Neuronal stem cell (in vitro differentiated cells): ENCODE data around the gene STX16.

Experiments
- DNase-seq: peaks from one replicate; pipeline ENCODE4 v3.0.0-alpha.2; 2013; ENCODE audit warnings: low spot score
- H2AFZ ChIP-seq: one replicate; pipeline ENCODE4 v1.6.1; 2013; ENCODE audit warnings: mild to moderate bottlenecking, low read length, inconsistent platforms
- H2AK5ac ChIP-seq: 2 replicates; pipeline ENCODE4 v1.6.1; 2013; ENCODE audit warnings: low read depth, mild to moderate bottlenecking, inconsistent platforms, low read length, moderate library complexity, mixed read lengths
- H2BK120ac ChIP-seq: 2 replicates; pipeline ENCODE4 v1.6.1; 2013; ENCODE audit warnings: low read depth, mild to moderate bottlenecking, inconsistent platforms, low read length, moderate library complexity, mixed read lengths
- H2BK12ac ChIP-seq: one replicate; pipeline ENCODE4 v1.6.1; 2013; ENCODE audit warnings: low read length, inconsistent platforms
- H2BK15ac ChIP-seq: 2 replicates; pipeline ENCODE4 v1.6.1; 2013; ENCODE audit warnings: mild to moderate bottlenecking, low read length, inconsistent platforms, mixed read lengths
- H2BK5ac ChIP-seq: one replicate; pipeline ENCODE4 v1.6.1; 2013; ENCODE audit warnings: inconsistent platforms, mild to moderate bottlenecking, low read length, moderate library complexity
- H3K14ac ChIP-seq: one replicate; pipeline ENCODE4 v1.6.1; 2013; ENCODE audit warnings: low read length, inconsistent platforms
- H3K18ac ChIP-seq: 2 replicates; pipeline ENCODE4 v1.6.1; 2013; ENCODE audit warnings: low read length, inconsistent platforms
- H3K23ac ChIP-seq: 2 replicates; pipeline ENCODE4 v1.6.1; 2013; ENCODE audit warnings: low read depth, mild to moderate bottlenecking, mixed read lengths, low read length, inconsistent platforms; ENCODE audit not compliant: poor library complexity
- H3K27ac ChIP-seq: replicated peaks from 3 replicates; pipeline ENCODE4 v1.5.1; 2013; ENCODE audit warnings: low read length, inconsistent platforms
- H3K27me3 ChIP-seq, 3 experiments: 2 replicates each; pipeline ENCODE4 v1.6.1; 2013; ENCODE audit warnings: low read length in 3 of 3, mild to moderate bottlenecking in 2 of 3, inconsistent platforms in 1 of 3, low read depth in 1 of 3, mixed read lengths in 1 of 3, moderate library complexity in 1 of 3; ENCODE audit not compliant: control insufficient read depth in 3 of 3, insufficient read depth in 3 of 3
- H3K36me3 ChIP-seq, 2 donors: replicated peaks in 1 of 2; 2 replicates each; pipeline ENCODE4 v1.6.1; 2013; ENCODE audit warnings: low read length in 2 of 2; ENCODE audit not compliant: control insufficient read depth in 2 of 2, insufficient read depth in 2 of 2
- H3K4ac ChIP-seq: 2 replicates; pipeline ENCODE4 v1.6.1; 2013; ENCODE audit warnings: inconsistent platforms, mild to moderate bottlenecking, low read length, moderate library complexity
- H3K4me1 ChIP-seq, 2 donors: 1 replicate in 1 of 2; 2 replicates in 1 of 2; pipeline ENCODE4 v1.6.1; 2013; ENCODE audit warnings: low read length in 2 of 2, low read depth in 1 of 2; ENCODE audit not compliant: control insufficient read depth in 2 of 2, insufficient read depth in 1 of 2
- H3K4me2 ChIP-seq: one replicate; pipeline ENCODE4 v1.6.1; 2013; ENCODE audit warnings: mild to moderate bottlenecking, low read length, inconsistent platforms; ENCODE audit not compliant: insufficient read depth, poor library complexity, severe bottlenecking
- H3K4me3 ChIP-seq, 2 donors: 2 replicates each; pipeline ENCODE4 v1.5.1; 2013; ENCODE audit warnings: low read length in 2 of 2, mild to moderate bottlenecking in 2 of 2, inconsistent platforms in 1 of 2, moderate library complexity in 1 of 2
- H3K79me1 ChIP-seq: one replicate; pipeline ENCODE4 v1.6.1; 2013; ENCODE audit warnings: low read depth, mild to moderate bottlenecking, inconsistent platforms, low read length, moderate library complexity
- H3K9ac ChIP-seq: one replicate; pipeline ENCODE4 v1.6.1; 2013; ENCODE audit warnings: mild to moderate bottlenecking, low read depth, low read length, inconsistent platforms; ENCODE audit not compliant: poor library complexity
- H3K9me3 ChIP-seq, 2 donors: replicated peaks in 1 of 2; 2 replicates each; pipeline versions ENCODE3 to v1.6.1; 2013; ENCODE audit warnings: low read length in 2 of 2, mild to moderate bottlenecking in 2 of 2, inconsistent platforms in 1 of 2, low read depth in 1 of 2, mixed read lengths in 1 of 2, moderate library complexity in 1 of 2; ENCODE audit not compliant: control insufficient read depth in 2 of 2, insufficient read depth in 1 of 2
- H4K8ac ChIP-seq: one replicate; pipeline ENCODE4 v1.6.1; 2013; ENCODE audit warnings: low read depth, mild to moderate bottlenecking, inconsistent platforms, low read length, moderate library complexity
- H4K91ac ChIP-seq: one replicate; pipeline ENCODE4 v1.6.1; 2013; ENCODE audit warnings: low read length, low read depth, mild to moderate bottlenecking, inconsistent platforms; ENCODE audit not compliant: poor library complexity
- WGBS, 2 donors: extraction: QIAGEN DNeasy Blood & Tissue Kit; methylation state at CpG; one replicate each; pipeline ENCODE4 v1.1.7; 2013; ENCODE audit warnings: missing lambda C conversion rate in 2 of 2, mixed read lengths in 1 of 2; ENCODE audit not compliant: insufficient read length in 2 of 2, insufficient replicate concordance in 1 of 2; ENCODE audit errors: extremely low coverage in 2 of 2; 5-methylcytosine and 5-hydroxymethylcytosine counted together

STX16 gene

DNA sequence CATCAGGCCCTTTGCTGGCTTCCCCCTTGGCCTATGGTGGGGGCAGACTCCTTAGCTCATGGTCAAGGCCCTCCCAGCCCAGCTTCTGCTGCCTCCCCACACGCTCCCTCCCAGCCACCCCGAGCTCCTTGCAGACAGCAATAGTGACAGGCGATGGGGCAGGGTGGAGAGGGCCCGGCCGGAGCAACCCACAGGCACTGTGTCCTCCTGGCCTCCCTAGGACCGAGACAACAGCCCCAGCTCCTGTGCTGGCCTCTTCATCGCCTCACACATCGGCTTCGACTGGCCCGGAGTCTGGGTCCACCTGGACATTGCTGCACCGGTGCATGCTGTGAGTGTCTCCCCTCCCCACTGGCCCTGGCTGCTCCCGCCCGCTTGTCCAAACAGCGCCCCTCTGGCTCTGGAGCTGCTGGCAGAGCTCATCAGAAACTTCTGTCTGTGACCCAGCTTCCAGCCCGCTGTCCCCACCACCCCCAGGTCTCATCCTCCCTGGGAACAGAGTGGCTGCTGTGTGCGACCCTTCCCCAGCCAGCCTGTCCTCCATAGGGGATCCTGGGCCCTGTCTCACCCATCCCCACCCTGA, 63.3 kb downstream of the STX16 start:
- H4K91ac ChIP-seq: no peak overlapping the region
- H2AK5ac ChIP-seq: no peak overlapping the region
- H3K27me3 ChIP-seq: peaks cover 0 to 5% (median 0%) of the 10 kb centered on the region in 3 experiments
- no peak overlapping the region for H3K27ac ChIP-seq
- H2BK120ac ChIP-seq: no peak overlapping the region
- no peak overlapping the region for H2BK12ac ChIP-seq
- H2BK5ac ChIP-seq: no peak overlapping the region
- H2AFZ ChIP-seq: no peak overlapping the region
- peaks cover 0 to 3% of the 10 kb centered on the region in 2 donors for H3K36me3 ChIP-seq
- H3K4ac ChIP-seq: peak overlapping the region; percentile 0
- H3K4me2 ChIP-seq: no peak overlapping the region
- no peak for DNase-seq
- no CpG with 5 or more reads among the region's 16 CpGs for WGBS, 2 donors
- H3K9ac ChIP-seq: no peak overlapping the region
- peaks cover 14 to 19% of the 10 kb centered on the region in 2 donors for H3K4me1 ChIP-seq
- no peaks in the 10 kb centered on the region for H3K79me1 ChIP-seq
- no peak overlapping the region for H2BK15ac ChIP-seq
- H4K8ac ChIP-seq: no peak overlapping the region
- H3K4me3 ChIP-seq: no peak overlapping the region
- H3K14ac ChIP-seq: peak overlapping the region; percentile 49
- H3K18ac ChIP-seq: no peak overlapping the region
- peak overlapping the region; percentile 34 for H3K23ac ChIP-seq
- no peaks in the 10 kb centered on the region for H3K9me3 ChIP-seq

DNA sequence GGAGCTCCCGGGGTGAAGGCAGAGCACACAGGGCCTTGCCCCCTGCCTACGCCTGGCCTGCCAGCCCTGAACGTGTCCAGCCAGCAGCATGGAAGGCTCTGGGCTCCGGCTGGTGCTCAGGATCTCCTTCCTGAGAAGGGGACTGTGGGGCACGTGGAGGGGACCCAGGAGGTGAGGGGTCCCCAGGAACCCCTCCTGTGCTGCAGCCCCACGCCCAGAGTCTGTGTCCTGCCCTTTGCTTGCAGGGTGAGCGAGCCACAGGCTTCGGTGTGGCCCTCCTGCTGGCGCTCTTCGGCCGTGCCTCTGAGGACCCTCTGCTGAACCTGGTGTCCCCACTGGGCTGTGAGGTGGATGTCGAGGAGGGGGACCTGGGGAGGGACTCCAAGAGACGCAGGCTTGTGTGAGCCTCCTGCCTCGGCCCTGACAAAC, 63.9 kb downstream of the STX16 start:
- H3K36me3 ChIP-seq: peaks cover 0 to 2% of the 10 kb centered on the region in 2 donors
- no peak overlapping the region for H3K9ac ChIP-seq
- H4K8ac ChIP-seq: no peak overlapping the region
- no peak overlapping the region for H3K23ac ChIP-seq
- peak overlapping the region; percentile 49 for H3K14ac ChIP-seq
- no peaks in the 10 kb centered on the region for H3K9me3 ChIP-seq
- no peak for DNase-seq
- no peak overlapping the region for H3K18ac ChIP-seq
- no peak overlapping the region for H2AFZ ChIP-seq
- no peak overlapping the region for H3K4me3 ChIP-seq
- no peak overlapping the region for H3K27ac ChIP-seq
- peak overlapping the region; percentile 0 for H3K4ac ChIP-seq
- peaks cover 0 to 6% (median 0%) of the 10 kb centered on the region in 3 experiments for H3K27me3 ChIP-seq
- no peak overlapping the region for H2BK12ac ChIP-seq
- no peaks in the 10 kb centered on the region for H3K79me1 ChIP-seq
- H3K4me2 ChIP-seq: no peak overlapping the region
- H4K91ac ChIP-seq: no peak overlapping the region
- peak overlapping the region; percentile 36 for H2AK5ac ChIP-seq
- H3K4me1 ChIP-seq: peaks cover 14 to 19% of the 10 kb centered on the region in 2 donors
- H2BK15ac ChIP-seq: no peak overlapping the region
- no peak overlapping the region for H2BK5ac ChIP-seq
- WGBS, 2 donors: no CpG with 5 or more reads among the region's 14 CpGs
- no peak overlapping the region for H2BK120ac ChIP-seq

DNA sequence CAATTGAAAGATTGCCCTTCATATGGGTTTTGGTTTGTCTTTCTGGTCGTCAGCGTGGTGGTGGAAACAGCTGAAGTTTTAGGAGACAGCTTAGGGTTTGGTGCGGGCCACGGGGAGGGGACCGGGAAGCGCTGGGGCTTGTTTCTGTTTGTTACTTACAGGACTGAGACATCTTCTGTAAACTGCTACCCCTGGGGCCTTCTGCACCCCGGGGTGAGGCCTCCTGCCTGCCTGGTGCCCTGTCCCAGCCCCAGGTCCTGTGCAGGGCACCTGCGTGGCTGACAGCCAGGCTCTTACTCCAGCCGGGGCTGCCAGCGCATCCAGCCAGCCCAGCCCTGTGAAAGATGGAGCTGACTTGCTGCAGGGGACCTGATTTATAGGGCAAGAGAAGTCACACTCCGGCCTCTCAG, 64.3 kb downstream of the STX16 start:
- H4K91ac ChIP-seq: no peak overlapping the region
- no peak overlapping the region for H3K14ac ChIP-seq
- no peak overlapping the region for H2BK15ac ChIP-seq
- H3K27me3 ChIP-seq: peaks cover 0 to 9% (median 0%) of the 10 kb centered on the region in 3 experiments
- H3K79me1 ChIP-seq: no peaks in the 10 kb centered on the region
- no peak overlapping the region for H3K4ac ChIP-seq
- H3K4me2 ChIP-seq: no peak overlapping the region
- WGBS, 2 donors: no CpG with 5 or more reads among the region's 11 CpGs
- no peaks in the 10 kb centered on the region for H3K9me3 ChIP-seq
- no peak for DNase-seq
- H2BK12ac ChIP-seq: no peak overlapping the region
- peaks cover 0 to 2% of the 10 kb centered on the region in 2 donors for H3K36me3 ChIP-seq
- no peak overlapping the region for H2BK5ac ChIP-seq
- H3K18ac ChIP-seq: no peak overlapping the region
- H3K9ac ChIP-seq: no peak overlapping the region
- H2BK120ac ChIP-seq: no peak overlapping the region
- H2AFZ ChIP-seq: no peak overlapping the region
- no peak overlapping the region for H4K8ac ChIP-seq
- no peak overlapping the region for H3K23ac ChIP-seq
- peaks cover 13 to 19% of the 10 kb centered on the region in 2 donors for H3K4me1 ChIP-seq
- H3K27ac ChIP-seq: no peak overlapping the region
- H3K4me3 ChIP-seq: no peak overlapping the region
- H2AK5ac ChIP-seq: no peak overlapping the region

DNA sequence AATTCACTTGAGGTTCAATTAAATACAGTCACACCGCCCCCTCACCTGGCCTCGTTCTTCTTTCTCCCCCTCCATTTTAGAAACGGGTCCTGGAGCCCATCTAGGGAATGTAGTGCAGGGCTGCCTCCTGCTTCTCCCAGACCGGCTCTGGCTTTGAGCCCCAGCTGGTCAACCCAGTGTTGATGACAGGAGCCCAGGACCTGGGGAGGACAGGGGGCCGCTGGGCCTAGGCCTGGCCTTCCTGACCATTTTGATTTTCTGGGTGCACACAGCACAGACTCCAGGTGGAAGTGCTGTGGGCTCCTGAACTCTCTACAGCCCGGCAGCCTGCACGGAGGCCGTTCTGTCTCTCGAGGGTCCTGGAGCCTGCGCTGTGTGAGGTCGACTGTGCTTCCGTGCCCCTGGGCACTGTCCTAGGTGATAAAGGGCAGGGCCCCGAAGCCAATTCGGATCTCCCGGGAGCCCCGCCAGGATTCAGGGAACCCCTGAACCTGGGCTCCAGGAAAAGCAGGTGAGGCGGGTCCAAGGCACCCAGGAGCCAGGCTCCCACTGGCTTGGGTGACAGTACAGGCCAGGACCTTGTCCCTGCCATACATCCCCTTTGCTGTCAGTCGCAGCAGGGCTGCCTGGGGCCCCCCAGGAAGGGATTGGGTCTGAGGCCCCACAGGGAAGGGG, 64.9 kb downstream of the STX16 start:
- no peak overlapping the region for H4K91ac ChIP-seq
- peak overlapping the region; percentile 83 for H3K23ac ChIP-seq
- H2BK12ac ChIP-seq: no peak overlapping the region
- no peak overlapping the region for H3K4ac ChIP-seq
- H3K18ac ChIP-seq: peak overlapping the region; percentile 88
- H3K9me3 ChIP-seq: no peaks in the 10 kb centered on the region
- peak overlapping the region; percentile 15 for H3K9ac ChIP-seq
- H3K79me1 ChIP-seq: no peaks in the 10 kb centered on the region
- no peak overlapping the region for H2AK5ac ChIP-seq
- no peak for DNase-seq
- no peak overlapping the region for H4K8ac ChIP-seq
- WGBS, 2 donors: no CpG with 5 or more reads among the region's 18 CpGs
- no peak overlapping the region for H2BK120ac ChIP-seq
- no peak overlapping the region for H3K4me3 ChIP-seq
- no peak overlapping the region for H3K4me2 ChIP-seq
- no peak overlapping the region for H3K27ac ChIP-seq
- H3K14ac ChIP-seq: peak overlapping the region; percentile 95
- no peak overlapping the region for H2BK5ac ChIP-seq
- H3K36me3 ChIP-seq: peaks cover 0 to 2% of the 10 kb centered on the region in 2 donors
- no peak overlapping the region for H2AFZ ChIP-seq
- peaks cover 10 to 19% of the 10 kb centered on the region in 2 donors for H3K4me1 ChIP-seq
- H3K27me3 ChIP-seq: peaks cover 0 to 15% (median 0%) of the 10 kb centered on the region in 3 experiments
- no peak overlapping the region for H2BK15ac ChIP-seq
